HUES6 (cell line): ENCODE measurements around the gene MTA2.
"Not testable (repeated sequence)": the region's sequence is repeated elsewhere in the genome, so short reads cannot be mapped to it uniquely, and the experiment has no call there.

Source experiments
- H3K27ac ChIP-seq: 2 replicates; pipeline ENCODE4 v1.7.0; 2013; ENCODE audit warnings: low read depth, mild to moderate bottlenecking, low read length, inconsistent platforms
- H3K27me3 ChIP-seq: 2 replicates; pipeline ENCODE4 v1.6.1; 2013; ENCODE audit warnings: low read length; ENCODE audit not compliant: control insufficient read depth, insufficient read depth
- H3K36me3 ChIP-seq: 2 replicates; pipeline ENCODE4 v1.6.1; 2013; ENCODE audit warnings: low read length; ENCODE audit not compliant: control insufficient read depth, insufficient read depth
- H3K4me1 ChIP-seq: 2 replicates; pipeline ENCODE4 v1.6.1; 2013; ENCODE audit warnings: low read length; ENCODE audit not compliant: control insufficient read depth, insufficient read depth
- H3K4me3 ChIP-seq: 2 replicates; pipeline ENCODE4 v1.5.1; 2013; ENCODE audit warnings: low read depth, low read length
- H3K9ac ChIP-seq: one replicate; pipeline ENCODE4 v1.6.1; 2013; ENCODE audit warnings: mild to moderate bottlenecking, low read length
- H3K9me3 ChIP-seq: 2 replicates; pipeline ENCODE4 v1.6.1; 2013; ENCODE audit warnings: low read depth, low read length; ENCODE audit not compliant: control insufficient read depth, insufficient read depth

MTA2 gene

GRCh38 chr11:62632492-62632891, 30.8 kb upstream of the MTA2 start:
- no peaks in the 10 kb centered on the region for H3K9me3 ChIP-seq
- H3K4me1 ChIP-seq = no peaks in the 10 kb centered on the region
- peaks cover 96% of the 10 kb centered on the region for H3K36me3 ChIP-seq
- H3K27me3 ChIP-seq = no peaks in the 10 kb centered on the region
- H3K9ac ChIP-seq = no peak overlapping the region
- no peak overlapping the region for H3K27ac ChIP-seq
- no peak overlapping the region for H3K4me3 ChIP-seq

DNA sequence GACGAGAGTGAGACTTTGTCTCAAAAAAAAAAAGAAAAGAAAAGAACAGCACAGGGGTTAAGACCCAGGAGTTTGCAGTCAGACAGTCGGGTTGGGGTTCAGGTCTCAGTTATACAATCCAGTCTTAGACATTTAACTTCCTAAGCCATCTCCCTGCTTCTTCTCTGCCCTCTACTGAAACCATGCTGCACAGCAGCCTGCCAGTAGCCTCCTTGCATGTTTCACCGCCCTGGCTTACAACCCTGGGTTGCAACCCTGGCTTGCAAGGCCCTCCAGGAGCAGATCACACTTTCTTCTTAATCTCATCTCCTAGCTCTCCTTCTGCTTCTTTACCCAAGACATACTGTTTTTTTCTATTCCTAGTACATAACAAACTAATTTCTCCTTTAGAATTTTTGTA, 26.0 kb upstream of the MTA2 start:
- Histone ChIP-seq H3K27ac (no peak overlapping the region), H3K27me3 (no peaks in the 10 kb centered on the region), H3K9me3 (no peaks in the 10 kb centered on the region), H3K9ac (no peak overlapping the region), H3K4me1 (no peaks in the 10 kb centered on the region), H3K36me3 (peaks cover 82% of the 10 kb centered on the region), H3K4me3 (no peak overlapping the region)

- Histone ChIP-seq H3K9ac (peak overlapping the region; percentile 65), H3K36me3 (peaks cover 31% of the 10 kb centered on the region), H3K4me1 (peaks cover 7% of the 10 kb centered on the region; the same call in 1 of the 2 replicates), H3K27ac (peak overlapping the region; percentile 65; the same call in 1 of the 2 replicates), H3K27me3 (no peaks in the 10 kb centered on the region), H3K4me3 (peak overlapping the region; percentile 94), H3K9me3 (no peaks in the 10 kb centered on the region)
Measured at GRCh38 chr11:62622476-62623089, 20.9 kb upstream of the MTA2 start.

DNA sequence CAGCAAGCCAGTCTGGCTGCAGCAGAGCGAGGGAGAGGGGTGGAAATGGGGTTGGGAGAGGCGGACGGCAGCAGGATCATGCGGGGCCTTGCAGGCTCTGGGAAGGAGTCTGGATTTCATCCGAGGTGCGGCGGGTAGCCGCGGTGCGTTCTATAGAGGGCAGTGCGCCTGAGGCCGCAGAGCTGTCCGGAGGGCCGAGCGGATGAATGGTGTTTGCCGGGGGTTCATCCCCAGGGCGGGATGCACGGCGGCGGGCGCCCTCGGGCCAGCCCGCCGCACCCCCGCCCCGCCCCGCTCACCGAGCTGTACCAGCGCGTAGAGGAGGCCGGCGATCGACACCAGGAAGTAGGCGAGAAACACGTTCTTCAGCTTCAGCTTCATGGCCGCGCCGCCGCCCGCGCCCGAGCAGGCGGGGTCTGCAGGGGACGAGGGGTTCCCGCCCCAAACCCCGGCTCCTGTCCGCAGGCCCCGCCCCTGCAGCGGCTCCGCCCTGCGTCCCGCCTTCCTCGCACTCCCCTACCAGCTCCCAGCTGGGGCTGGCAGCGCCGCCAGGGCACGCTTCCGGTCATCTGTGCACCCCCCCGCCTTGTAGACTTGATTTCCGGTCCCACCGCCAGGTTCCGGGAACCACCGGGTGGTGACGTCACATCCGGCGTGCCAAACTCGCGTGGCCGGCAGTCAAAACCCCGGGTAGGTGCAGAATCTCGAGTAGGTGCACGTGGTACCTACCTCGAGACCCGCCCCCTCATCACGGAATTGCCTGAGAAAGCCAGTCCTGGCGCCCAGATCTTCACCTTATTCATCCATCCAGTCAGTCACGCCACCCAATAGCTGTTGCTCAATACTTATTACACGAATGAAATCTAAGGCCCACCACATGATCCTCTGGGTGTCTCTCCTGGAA, 20.2 kb upstream of the MTA2 start, which contains the start of gene B3GAT3:
TSS of gene B3GAT3 (minus strand) at position 420 of the 904 bp plus-strand sequence. CDS start at position 381, 39 bp downstream.
- H3K36me3 ChIP-seq = peaks cover 31% of the 10 kb centered on the region
- no peaks in the 10 kb centered on the region for H3K27me3 ChIP-seq
- H3K4me3 ChIP-seq = peak within 1 kb of the TSS; percentile 94
- no peaks in the 10 kb centered on the region for H3K9me3 ChIP-seq
- H3K4me1 ChIP-seq = peaks cover 7% of the 10 kb centered on the region; the same call in 1 of the 2 replicates
- peak within 1 kb of the TSS; percentile 89 for H3K9ac ChIP-seq
- H3K27ac ChIP-seq = peak within 1 kb of the TSS; percentile 65; the same call in 1 of the 2 replicates

DNA sequence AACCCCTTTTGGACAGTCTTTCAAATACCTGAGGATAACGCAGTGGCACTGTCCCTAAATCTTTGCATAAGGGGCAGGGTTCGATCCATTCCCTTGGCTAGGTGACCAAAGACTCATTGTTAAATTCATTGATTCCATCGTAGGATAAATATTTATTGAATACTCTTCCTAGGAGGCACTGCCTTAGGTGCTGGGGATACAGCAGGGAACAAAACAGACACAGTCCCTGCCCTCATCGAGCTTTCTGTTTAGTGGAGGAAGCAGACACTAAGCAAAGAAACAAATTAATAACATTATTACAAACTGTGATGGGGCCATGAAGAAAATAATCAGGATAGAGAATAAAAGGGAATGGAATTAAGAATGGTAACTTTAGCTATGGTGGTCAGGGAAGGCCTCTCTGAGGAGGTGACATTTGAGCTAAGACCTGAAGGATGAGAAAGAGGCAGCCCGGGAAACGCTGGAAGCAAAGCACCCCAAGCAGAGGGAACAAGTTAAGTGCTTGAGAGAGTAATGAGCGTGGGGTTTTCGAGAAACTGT, 19.4 kb upstream of the MTA2 start:
- peaks cover 27% of the 10 kb centered on the region for H3K36me3 ChIP-seq

DNA sequence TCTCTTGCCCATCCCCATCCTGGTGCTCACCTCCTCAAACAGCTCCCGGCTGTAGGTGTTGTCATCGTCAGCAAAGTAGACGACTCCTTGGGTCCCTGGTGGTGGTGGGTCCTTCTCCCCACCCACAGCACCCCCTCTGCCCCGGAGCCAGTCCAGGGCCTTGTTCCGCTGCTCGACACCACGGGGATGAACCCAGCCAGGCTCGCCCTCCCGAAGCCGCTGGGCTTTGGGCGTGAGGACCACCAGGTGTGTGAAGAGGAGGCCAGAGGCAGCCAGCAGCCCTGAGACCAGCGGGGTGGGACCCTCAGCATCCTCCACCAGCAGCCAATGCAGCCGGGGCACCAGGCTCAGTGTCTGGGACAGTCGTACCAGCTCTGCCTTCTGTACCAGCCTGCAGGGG, 15.3 kb upstream of the MTA2 start:
- H3K9ac ChIP-seq, H3K4me3 ChIP-seq: not testable (repeated sequence)

More for the DNA sequence above, 19.4 kb upstream of the MTA2 start:
- H3K4me3 ChIP-seq = peak overlapping the region; percentile 94
- H3K9ac ChIP-seq = peak overlapping the region; percentile 89
- no peaks in the 10 kb centered on the region for H3K9me3 ChIP-seq
- peaks cover 7% of the 10 kb centered on the region; the same call in 1 of the 2 replicates for H3K4me1 ChIP-seq
- no peaks in the 10 kb centered on the region for H3K27me3 ChIP-seq
- H3K27ac ChIP-seq = no peak overlapping the region; the same call in 1 of the 2 replicates

DNA sequence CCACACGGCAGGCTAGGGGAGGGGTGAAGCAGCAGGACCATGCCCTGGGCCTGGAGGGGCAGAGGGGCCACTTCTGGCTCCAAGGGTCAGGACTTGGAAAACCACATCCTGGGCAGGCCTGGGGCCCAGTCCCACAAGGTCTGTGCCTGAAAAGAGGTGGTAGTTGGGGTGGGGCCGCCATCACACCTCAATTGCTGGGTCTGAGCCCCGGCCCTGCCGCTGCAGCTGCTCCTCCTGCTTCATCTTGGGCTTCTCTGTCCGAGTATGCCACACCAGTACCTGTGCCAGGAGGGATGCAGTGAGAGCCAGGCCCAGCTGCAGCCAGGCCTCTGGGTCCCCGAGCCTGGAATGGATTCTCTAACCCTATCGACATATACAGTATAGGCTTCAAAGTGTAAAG, 13.9 kb upstream of the MTA2 start:
- H3K4me3 ChIP-seq = no peak overlapping the region
- H3K27ac ChIP-seq = no peak overlapping the region
- H3K9ac ChIP-seq = no peak overlapping the region
- H3K27me3 ChIP-seq = no peaks in the 10 kb centered on the region
- no peaks in the 10 kb centered on the region for H3K9me3 ChIP-seq
- peaks cover 22% of the 10 kb centered on the region for H3K4me1 ChIP-seq
- H3K36me3 ChIP-seq = peaks cover 14% of the 10 kb centered on the region

More for the DNA sequence above, 15.3 kb upstream of the MTA2 start:
- not testable (repeated sequence) for H3K27me3 ChIP-seq, H3K27ac ChIP-seq, H3K9me3 ChIP-seq
- Histone ChIP-seq H3K36me3 (peaks cover 14% of the 10 kb centered on the region), H3K4me1 (peaks cover 14% of the 10 kb centered on the region; the same call in 1 of the 2 replicates)

DNA sequence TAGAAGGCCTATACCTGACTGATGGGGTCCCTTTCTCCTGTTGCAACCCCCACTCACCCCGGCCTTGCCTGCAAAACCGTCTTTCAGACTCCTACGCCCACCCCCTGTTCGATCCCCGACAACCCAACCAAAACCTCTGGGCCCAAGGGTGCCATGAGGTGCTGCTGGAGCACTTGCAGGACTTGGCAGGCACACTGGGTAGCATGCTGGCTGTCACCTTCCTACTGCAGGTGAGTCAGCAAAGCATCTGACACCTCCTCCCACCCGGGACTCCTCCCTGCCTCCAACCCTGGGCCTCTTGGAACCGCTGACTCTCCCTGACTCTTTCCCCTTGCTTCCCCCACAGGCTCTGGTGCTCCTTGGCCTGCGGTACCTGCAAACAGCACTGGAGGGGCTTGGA, 12.6 kb upstream of the MTA2 start:
- Histone ChIP-seq H3K27ac (no peak overlapping the region), H3K36me3 (peaks cover 14% of the 10 kb centered on the region), H3K27me3 (no peaks in the 10 kb centered on the region), H3K9me3 (no peaks in the 10 kb centered on the region), H3K4me1 (peaks cover 23% of the 10 kb centered on the region), H3K4me3 (no peak overlapping the region), H3K9ac (peak overlapping the region; percentile 36)

DNA sequence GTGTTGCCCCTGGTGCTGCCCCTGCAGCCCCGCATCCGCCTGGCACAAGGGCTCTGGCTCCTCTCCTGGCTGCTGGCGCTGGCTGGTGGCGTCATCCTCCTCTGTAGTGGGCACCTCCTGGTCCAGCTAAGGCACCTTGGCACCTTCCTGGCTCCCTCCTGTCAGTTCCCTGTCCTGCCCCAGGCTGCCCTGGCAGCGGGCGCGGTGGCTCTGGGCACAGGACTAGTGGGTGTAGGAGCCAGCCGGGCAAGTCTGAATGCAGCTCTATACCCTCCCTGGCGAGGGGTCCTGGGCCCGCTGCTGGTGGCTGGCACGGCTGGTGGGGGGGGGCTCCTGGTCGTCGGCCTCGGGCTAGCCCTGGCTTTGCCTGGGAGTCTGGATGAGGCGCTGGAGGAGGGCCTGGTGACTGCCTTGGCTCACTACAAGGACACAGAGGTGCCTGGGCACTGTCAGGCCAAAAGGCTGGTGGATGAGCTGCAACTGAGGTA, 11.7 kb upstream of the MTA2 start:
- peaks cover 17% of the 10 kb centered on the region for H3K36me3 ChIP-seq
- H3K27me3 ChIP-seq = no peaks in the 10 kb centered on the region
- no peak overlapping the region for H3K27ac ChIP-seq
- H3K9ac ChIP-seq = no peak overlapping the region
- H3K4me3 ChIP-seq = peak overlapping the region; percentile 76
- H3K9me3 ChIP-seq = no peaks in the 10 kb centered on the region
- peaks cover 23% of the 10 kb centered on the region for H3K4me1 ChIP-seq

DNA sequence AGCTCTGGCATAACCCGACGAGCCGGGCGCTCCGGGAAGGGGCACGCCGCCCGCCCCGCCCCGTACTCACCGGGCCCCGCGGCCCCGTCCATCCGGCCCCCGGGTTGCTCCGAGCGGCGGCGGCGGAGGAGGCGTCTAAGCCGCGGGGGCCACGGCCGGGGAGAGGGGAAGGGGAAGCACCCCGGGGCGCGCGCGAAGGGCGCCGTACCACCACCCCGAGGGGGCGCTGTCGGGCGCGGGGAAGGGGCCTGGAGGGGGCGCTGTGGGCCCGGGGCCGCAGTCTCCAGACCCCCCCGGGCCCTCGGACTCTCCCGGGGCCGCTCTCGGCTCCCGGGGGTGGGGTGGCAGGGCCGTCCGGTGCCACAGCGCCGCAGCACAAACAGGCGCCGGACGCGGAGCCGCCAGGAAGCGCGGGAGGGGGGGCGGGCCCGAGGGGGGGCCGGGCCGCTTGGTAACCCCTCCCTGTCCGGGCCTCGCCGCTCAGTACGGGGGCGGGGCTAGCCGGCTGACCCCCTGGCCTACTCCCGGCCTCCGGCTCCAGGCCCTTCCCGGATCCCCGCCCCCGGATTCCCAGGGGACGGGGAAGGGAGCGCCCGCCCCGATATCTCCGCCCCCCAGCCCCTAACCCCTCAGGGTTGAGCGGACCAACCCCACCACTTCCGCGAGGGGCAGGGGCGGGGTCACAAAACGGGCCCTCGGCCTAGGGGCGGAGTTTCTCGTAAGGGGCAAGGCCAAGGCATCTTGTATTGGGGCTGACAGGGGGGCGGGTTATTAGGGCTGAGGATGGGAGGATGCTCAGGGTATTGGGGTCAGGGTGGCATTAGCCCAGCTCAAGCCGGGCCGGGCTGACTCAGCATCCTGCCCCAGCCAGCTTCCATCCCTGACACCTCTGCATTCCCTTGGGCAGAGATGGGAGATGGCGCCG, 11.0 kb upstream of the MTA2 start, which contains the start of the genes EML3 and ROM1:
TSS of gene EML3 (minus strand) at position 410 of the 925 bp plus-strand sequence. CDS start at position 92, 318 bp downstream.
TSS of gene ROM1 (plus strand) at position 892 of the 925 bp plus-strand sequence. CDS start at position 917, 25 bp downstream.
- no peak within 1 kb of the TSS; the same call in 1 of the 2 replicates for H3K27ac ChIP-seq
- H3K36me3 ChIP-seq = peaks cover 20% of the 10 kb centered on the region
- H3K9me3 ChIP-seq = no peaks in the 10 kb centered on the region
- no peaks in the 10 kb centered on the region for H3K27me3 ChIP-seq
- H3K4me3 ChIP-seq = peak within 1 kb of the TSS; percentile 76
- peak within 1 kb of the TSS; percentile 70 for H3K9ac ChIP-seq
- H3K4me1 ChIP-seq = peaks cover 23% of the 10 kb centered on the region
